ENCODE results near the gene LVRN. TPM values are rescaled to one million over a fixed set of nuclear protein-coding genes. Genes with fewer than 3 reads are reported as not detected.

LVRN gene
- total RNA-seq, 1 donor from 2014 or later = not detected

Other genes with a start within 250 kb of the LVRN start
- gene CDO1, start 145.8 kb upstream of the LVRN start, total RNA-seq = 9.7 and 11.7 TPM in 2 replicates
- gene ATG12, start 120.9 kb upstream of the LVRN start, total RNA-seq = 23.9 and 35.1 TPM in 2 replicates
- 116 and 208 TPM in 2 replicates for gene AP3S1, start 120.5 kb upstream of the LVRN start, total RNA-seq
- gene ARL14EPL, start 70.0 kb downstream of the LVRN start, total RNA-seq = not detected in 2 replicates
- 31.4 and 32.0 TPM in 2 replicates for gene COMMD10, start 122.5 kb downstream of the LVRN start, total RNA-seq

Data from kidney epithelial cell (primary cell).